H9 (cell line): Measurements from ENCODE around the gene PTK6. TPM values are rescaled to one million over a fixed set of nuclear protein-coding genes. Genes with fewer than 3 reads are reported as not detected.

Experiments used
- DNase-seq: peaks from one replicate; pipeline ENCODE4 v3.0.0-alpha.2; 2017
- H2AFZ ChIP-seq: one replicate; pipeline ENCODE4 v1.6.1; 2013; ENCODE audit warnings: mild to moderate bottlenecking, low read length, control low read depth, moderate library complexity
- H2AK5ac ChIP-seq: 2 replicates; pipeline ENCODE4 v1.6.1; 2013; ENCODE audit warnings: low read length, control low read depth, mixed read lengths; ENCODE audit not compliant: insufficient read length
- H2BK120ac ChIP-seq: one replicate; pipeline ENCODE4 v1.6.1; 2013; ENCODE audit warnings: low read depth, mild to moderate bottlenecking, low read length, control low read depth, inconsistent platforms; ENCODE audit not compliant: poor library complexity, severe bottlenecking
- H2BK12ac ChIP-seq: 2 replicates; pipeline ENCODE4 v1.6.1; 2013; ENCODE audit warnings: low read length, control low read depth, mixed read lengths, low read depth; ENCODE audit not compliant: insufficient read length
- H2BK15ac ChIP-seq: 2 replicates; pipeline ENCODE4 v1.6.1; 2013; ENCODE audit warnings: low read depth, low read length, control low read depth
- H2BK20ac ChIP-seq: one replicate; pipeline ENCODE4 v1.6.1; 2013; ENCODE audit warnings: low read depth, mild to moderate bottlenecking, low read length, control low read depth, inconsistent platforms; ENCODE audit not compliant: poor library complexity, severe bottlenecking
- H2BK5ac ChIP-seq: 2 replicates; pipeline ENCODE4 v1.6.1; 2013; ENCODE audit warnings: low read length, control low read depth, mixed read lengths; ENCODE audit not compliant: insufficient read length
- H3K14ac ChIP-seq: 2 replicates; pipeline ENCODE4 v1.6.1; 2013; ENCODE audit warnings: low read length, control low read depth; ENCODE audit not compliant: insufficient read depth
- H3K18ac ChIP-seq: 2 replicates; pipeline ENCODE4 v1.6.1; 2013; ENCODE audit warnings: low read depth, mild to moderate bottlenecking, mixed read lengths, low read length, control low read depth; ENCODE audit not compliant: insufficient read length
- H3K23ac ChIP-seq: 2 replicates; pipeline ENCODE4 v1.6.1; 2013; ENCODE audit warnings: low read length, control low read depth, mixed read lengths, low read depth; ENCODE audit not compliant: insufficient read length
- H3K23me2 ChIP-seq: 2 replicates; pipeline ENCODE4 v1.6.1; 2013; ENCODE audit warnings: low read depth, mild to moderate bottlenecking, mixed read lengths, low read length, control low read depth; ENCODE audit not compliant: insufficient read length, poor library complexity, severe bottlenecking
- H3K27ac ChIP-seq: 2 replicates; pipeline ENCODE4 v1.5.1; 2013; ENCODE audit warnings: low read length, control low read depth, mixed read lengths, low read depth; ENCODE audit not compliant: insufficient read length
- H3K27me3 ChIP-seq: 2 replicates; pipeline ENCODE4 v1.6.1; 2013; ENCODE audit warnings: low read length, control low read depth, inconsistent platforms; ENCODE audit not compliant: insufficient read depth
- H3K4ac ChIP-seq: 2 replicates; pipeline ENCODE4 v1.6.1; 2013; ENCODE audit warnings: low read depth, mild to moderate bottlenecking, control low read depth, inconsistent platforms, low read length, moderate library complexity
- H3K4me1 ChIP-seq: 2 replicates; pipeline ENCODE4 v1.6.1; 2013; ENCODE audit warnings: low read length, control low read depth, inconsistent platforms; ENCODE audit not compliant: insufficient read depth
- H3K4me2 ChIP-seq: 2 replicates; pipeline ENCODE4 v1.6.1; 2013; ENCODE audit warnings: low read length, control low read depth, mixed read lengths; ENCODE audit not compliant: insufficient read length, insufficient read depth
- H3K56ac ChIP-seq: 2 replicates; pipeline ENCODE4 v1.6.1; 2013; ENCODE audit warnings: low read depth, mild to moderate bottlenecking, mixed read lengths, low read length, control low read depth; ENCODE audit not compliant: insufficient read length
- H3K79me1 ChIP-seq: 2 replicates; pipeline ENCODE4 v1.6.1; 2013; ENCODE audit warnings: low read depth, mild to moderate bottlenecking, moderate library complexity, low read length, control low read depth, inconsistent platforms; ENCODE audit not compliant: insufficient read depth, poor library complexity, severe bottlenecking
- H3K79me2 ChIP-seq: 2 replicates; pipeline ENCODE4 v1.6.1; 2013; ENCODE audit warnings: low read length, control low read depth, inconsistent platforms; ENCODE audit not compliant: insufficient read depth
- H3K9ac ChIP-seq: 2 replicates; pipeline ENCODE4 v1.6.1; 2013; ENCODE audit warnings: low read length, control low read depth, mixed read lengths; ENCODE audit not compliant: insufficient read length; ENCODE audit errors: extremely low read depth
- H3K9me3 ChIP-seq: one replicate; pipeline ENCODE4 v1.6.1; 2013; ENCODE audit warnings: low read depth, low read length, inconsistent platforms; ENCODE audit not compliant: control insufficient read depth
- H3T11ph ChIP-seq: one replicate; pipeline ENCODE4 v1.6.1; 2013; ENCODE audit warnings: mild to moderate bottlenecking, low read length, control low read depth, inconsistent platforms
- H4K20me1 ChIP-seq: one replicate; pipeline ENCODE4 v1.6.1; 2013; ENCODE audit not compliant: control insufficient read depth, insufficient read length, insufficient read depth
- H4K5ac ChIP-seq: 2 replicates; pipeline ENCODE4 v1.6.1; 2013; ENCODE audit warnings: low read depth, mild to moderate bottlenecking, mixed read lengths, low read length, control low read depth; ENCODE audit not compliant: insufficient read length
- H4K8ac ChIP-seq: replicated peaks from 2 replicates; pipeline ENCODE4 v1.6.1; 2013; ENCODE audit warnings: low read length, control low read depth, mixed read lengths, low read depth; ENCODE audit not compliant: insufficient read length
- H4K91ac ChIP-seq: 2 replicates; pipeline ENCODE4 v1.6.1; 2013; ENCODE audit warnings: low read depth, mild to moderate bottlenecking, moderate library complexity, mixed read lengths, low read length, control low read depth; ENCODE audit not compliant: insufficient read length
- H3K27ac Mint-ChIP-seq, 3 experiments: 2 replicates in 2 of 3; 3 replicates in 1 of 3; pipeline ENCODE4 v1.8.0; 2020 to 2021; ENCODE audit warnings: mixed read lengths in 3 of 3, mild to moderate bottlenecking in 1 of 3, moderate library complexity in 1 of 3
- H3K27me3 Mint-ChIP-seq: 2 replicates; pipeline ENCODE4 v1.8.0; 2021; ENCODE audit warnings: low read depth, mild to moderate bottlenecking, moderate library complexity, mixed read lengths
- H3K36me3 Mint-ChIP-seq, 3 experiments: 2 replicates in 2 of 3; 3 replicates in 1 of 3; pipeline ENCODE4 v1.8.0; 2020 to 2021; ENCODE audit warnings: low read depth in 3 of 3, mixed read lengths in 3 of 3; ENCODE audit not compliant: insufficient read depth in 1 of 3
- H3K4me1 Mint-ChIP-seq, 2 experiments: 2 replicates each; pipeline ENCODE4 v1.8.0; 2020; ENCODE audit warnings: mixed read lengths in 2 of 2
- H3K4me3 Mint-ChIP-seq, 2 experiments: 2 replicates in 1 of 2; 3 replicates in 1 of 2; pipeline ENCODE4 v1.8.0; 2020 to 2021; ENCODE audit warnings: mild to moderate bottlenecking in 2 of 2, mixed read lengths in 2 of 2, moderate library complexity in 1 of 2
- H3K9me3 Mint-ChIP-seq, 2 experiments: 2 replicates in 1 of 2; 3 replicates in 1 of 2; pipeline ENCODE4 v1.8.0; 2020; ENCODE audit warnings: mild to moderate bottlenecking in 2 of 2, mixed read lengths in 2 of 2, moderate library complexity in 1 of 2
- WGBS: extraction: QIAGEN DNeasy Blood & Tissue Kit; methylation state at CpG from one replicate; pipeline ENCODE4 v1.1.7; 2013; ENCODE audit warnings: missing lambda C conversion rate, low lambda C conversion rate, mixed read lengths; ENCODE audit not compliant: insufficient read length; ENCODE audit errors: extremely low coverage; 5-methylcytosine and 5-hydroxymethylcytosine counted together
- total RNA-seq: library from RNA; stranded (reverse); gene quantifications from 2 replicates; pipeline ENCODE4 v1.2.1, GENCODE V29; 2021
- TF ChIP-seq, protein P1 (sequence below): fragments of 200-600 bp; sonication (generic); conservative IDR thresholded peaks from 3 replicates; pipeline ENCODE4 v1.8.0; 2021; ENCODE audit warnings: antibody characterized with exemption, mild to moderate bottlenecking

Gene PTK6
- total RNA-seq, 1 experiment from 2014 or later: 0.46 TPM

DNA sequence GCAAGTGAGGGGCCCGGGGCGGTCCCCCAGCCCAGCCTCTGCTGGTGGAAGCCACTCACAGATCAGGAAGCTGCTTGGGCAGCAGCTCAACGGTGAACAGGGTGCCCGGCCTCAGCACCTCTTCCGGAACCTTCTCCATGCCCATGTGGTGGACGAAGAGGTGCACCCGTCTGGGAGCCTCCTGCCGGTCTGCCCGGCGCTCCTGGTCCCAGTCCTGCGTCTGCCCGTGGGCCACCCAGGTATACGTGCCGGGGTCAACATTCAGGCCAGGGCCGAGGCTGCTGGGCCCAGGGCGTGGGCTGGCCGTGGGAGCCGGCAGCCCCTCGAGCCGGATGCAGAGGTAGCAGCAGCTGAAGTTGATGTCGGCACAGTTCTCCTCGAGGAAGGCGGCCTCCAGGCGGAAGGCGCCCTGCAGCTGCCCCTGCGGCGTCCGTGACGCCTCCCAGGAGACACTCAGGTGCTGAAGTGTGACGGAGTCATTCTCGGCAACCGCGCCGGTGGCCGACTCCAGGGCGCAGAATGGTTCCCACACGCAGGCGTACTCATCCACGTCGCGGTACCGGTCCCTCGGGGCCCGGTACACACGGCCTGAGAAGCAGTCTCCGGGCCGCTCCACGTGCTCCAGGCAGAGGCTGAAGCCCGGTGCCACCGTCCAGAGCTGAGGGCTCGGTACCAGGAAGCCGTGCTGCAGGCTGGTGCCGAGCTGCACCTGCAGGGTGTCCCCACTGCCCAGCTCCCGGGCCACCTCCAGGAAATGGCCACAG lies 25.5 kb upstream of the PTK6 start:
- no peak for DNase-seq
- no peaks in the 10 kb centered on the region for H3K9me3 Mint-ChIP-seq
- Histone ChIP-seq H3K18ac (no peak overlapping the region), H3K9me3 (no peaks in the 10 kb centered on the region), H2BK12ac (no peak overlapping the region), H3K4me1 (no peaks in the 10 kb centered on the region), H3K4me2 (no peak overlapping the region), H2AFZ (no peak overlapping the region), H3K23ac (no peak overlapping the region), H2BK120ac (no peak overlapping the region), H3K14ac (no peak overlapping the region), H3K56ac (no peak overlapping the region), H2BK5ac (no peak overlapping the region), H3K23me2 (no peaks in the 10 kb centered on the region), H3K4ac (no peak overlapping the region), H2BK15ac (no peak overlapping the region), H3K79me1 (no peaks in the 10 kb centered on the region), H4K5ac (no peak overlapping the region), H3K9ac (no peak overlapping the region), H3K27ac (no peak overlapping the region), H3T11ph (no peak overlapping the region), H3K79me2 (no peaks in the 10 kb centered on the region), H4K20me1 (no peaks in the 10 kb centered on the region), H4K8ac (no peak overlapping the region), H3K27me3 (no peaks in the 10 kb centered on the region), H2AK5ac (no peak overlapping the region), H4K91ac (no peak overlapping the region), H2BK20ac (no peak overlapping the region)
- no peak overlapping the region for H3K4me3 Mint-ChIP-seq
- H3K4me1 Mint-ChIP-seq: no peaks in the 10 kb centered on the region
- H3K27me3 Mint-ChIP-seq: no peaks in the 10 kb centered on the region
- peaks cover 3 to 9% (median 9%) of the 10 kb centered on the region in 3 experiments; a peak in 6 of 7 replicates for H3K36me3 Mint-ChIP-seq
- H3K27ac Mint-ChIP-seq: no peak overlapping the region
- TF ChIP-seq, protein P1, sequence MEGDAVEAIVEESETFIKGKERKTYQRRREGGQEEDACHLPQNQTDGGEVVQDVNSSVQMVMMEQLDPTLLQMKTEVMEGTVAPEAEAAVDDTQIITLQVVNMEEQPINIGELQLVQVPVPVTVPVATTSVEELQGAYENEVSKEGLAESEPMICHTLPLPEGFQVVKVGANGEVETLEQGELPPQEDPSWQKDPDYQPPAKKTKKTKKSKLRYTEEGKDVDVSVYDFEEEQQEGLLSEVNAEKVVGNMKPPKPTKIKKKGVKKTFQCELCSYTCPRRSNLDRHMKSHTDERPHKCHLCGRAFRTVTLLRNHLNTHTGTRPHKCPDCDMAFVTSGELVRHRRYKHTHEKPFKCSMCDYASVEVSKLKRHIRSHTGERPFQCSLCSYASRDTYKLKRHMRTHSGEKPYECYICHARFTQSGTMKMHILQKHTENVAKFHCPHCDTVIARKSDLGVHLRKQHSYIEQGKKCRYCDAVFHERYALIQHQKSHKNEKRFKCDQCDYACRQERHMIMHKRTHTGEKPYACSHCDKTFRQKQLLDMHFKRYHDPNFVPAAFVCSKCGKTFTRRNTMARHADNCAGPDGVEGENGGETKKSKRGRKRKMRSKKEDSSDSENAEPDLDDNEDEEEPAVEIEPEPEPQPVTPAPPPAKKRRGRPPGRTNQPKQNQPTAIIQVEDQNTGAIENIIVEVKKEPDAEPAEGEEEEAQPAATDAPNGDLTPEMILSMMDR: no peak
- no CpG with 5 or more reads among the region's 54 CpGs for WGBS
